22Rv1 (cell line): ENCODE measurements around the gene CNGB1.

Experiments used
- CTCF ChIP-seq: fragments of 450-650 bp; IDR thresholded peaks from 2 replicates; pipeline ENCODE4 v1.5.1; 2017; ENCODE audit warnings: mild to moderate bottlenecking
- ZFX ChIP-seq: fragments of 450-650 bp; IDR thresholded peaks from 2 replicates; pipeline ENCODE4 v1.6.1; 2017; ENCODE audit warnings: antibody characterized with exemption, borderline replicate concordance

GRCh38 chr16:57855188-57855587 is 115.7 kb downstream of the CNGB1 start:
- no peak for TF ChIP-seq CTCF
- no peak for TF ChIP-seq ZFX
